ENCODE data around the gene TAF5L.

GRCh38 chr1:229661897-229662296, 36.0 kb upstream of the TAF5L start:
- TF ChIP-seq POLR2A (IDR thresholded peaks at IDR 0.05) = no peak
- TF ChIP-seq CTCF (IDR thresholded peaks at IDR 0.05) = no peak

Data from esophagus squamous epithelium (tissue), 4 donors.